H9 (cell line): ENCODE measurements around the gene KMT2D. TPM values are rescaled to one million over a fixed set of nuclear protein-coding genes. Genes with fewer than 3 reads are reported as not detected.
A peak's percentile ranks its signal among the peaks of the same experiment; 100 is the strongest.
"Not testable (repeated sequence)": the region's sequence is repeated elsewhere in the genome, so short reads cannot be mapped to it uniquely, and the experiment has no call there.

Experiments
- DNase-seq: peaks from one replicate; pipeline ENCODE4 v3.0.0-alpha.2; 2017
- H2AFZ ChIP-seq: one replicate; pipeline ENCODE4 v1.6.1; 2013; ENCODE audit warnings: mild to moderate bottlenecking, low read length, control low read depth, moderate library complexity
- H2AK5ac ChIP-seq: 2 replicates; pipeline ENCODE4 v1.6.1; 2013; ENCODE audit warnings: low read length, control low read depth, mixed read lengths; ENCODE audit not compliant: insufficient read length
- H2BK120ac ChIP-seq: one replicate; pipeline ENCODE4 v1.6.1; 2013; ENCODE audit warnings: low read depth, mild to moderate bottlenecking, low read length, control low read depth, inconsistent platforms; ENCODE audit not compliant: poor library complexity, severe bottlenecking
- H2BK12ac ChIP-seq: 2 replicates; pipeline ENCODE4 v1.6.1; 2013; ENCODE audit warnings: low read length, control low read depth, mixed read lengths, low read depth; ENCODE audit not compliant: insufficient read length
- H2BK15ac ChIP-seq: 2 replicates; pipeline ENCODE4 v1.6.1; 2013; ENCODE audit warnings: low read depth, low read length, control low read depth
- H2BK20ac ChIP-seq: one replicate; pipeline ENCODE4 v1.6.1; 2013; ENCODE audit warnings: low read depth, mild to moderate bottlenecking, low read length, control low read depth, inconsistent platforms; ENCODE audit not compliant: poor library complexity, severe bottlenecking
- H2BK5ac ChIP-seq: 2 replicates; pipeline ENCODE4 v1.6.1; 2013; ENCODE audit warnings: low read length, control low read depth, mixed read lengths; ENCODE audit not compliant: insufficient read length
- H3K14ac ChIP-seq: 2 replicates; pipeline ENCODE4 v1.6.1; 2013; ENCODE audit warnings: low read length, control low read depth; ENCODE audit not compliant: insufficient read depth
- H3K18ac ChIP-seq: 2 replicates; pipeline ENCODE4 v1.6.1; 2013; ENCODE audit warnings: low read depth, mild to moderate bottlenecking, mixed read lengths, low read length, control low read depth; ENCODE audit not compliant: insufficient read length
- H3K23ac ChIP-seq: 2 replicates; pipeline ENCODE4 v1.6.1; 2013; ENCODE audit warnings: low read length, control low read depth, mixed read lengths, low read depth; ENCODE audit not compliant: insufficient read length
- H3K23me2 ChIP-seq: 2 replicates; pipeline ENCODE4 v1.6.1; 2013; ENCODE audit warnings: low read depth, mild to moderate bottlenecking, mixed read lengths, low read length, control low read depth; ENCODE audit not compliant: insufficient read length, poor library complexity, severe bottlenecking
- H3K27ac ChIP-seq: 2 replicates; pipeline ENCODE4 v1.5.1; 2013; ENCODE audit warnings: low read length, control low read depth, mixed read lengths, low read depth; ENCODE audit not compliant: insufficient read length
- H3K27me3 ChIP-seq: 2 replicates; pipeline ENCODE4 v1.6.1; 2013; ENCODE audit warnings: low read length, control low read depth, inconsistent platforms; ENCODE audit not compliant: insufficient read depth
- H3K4ac ChIP-seq: 2 replicates; pipeline ENCODE4 v1.6.1; 2013; ENCODE audit warnings: low read depth, mild to moderate bottlenecking, control low read depth, inconsistent platforms, low read length, moderate library complexity
- H3K4me1 ChIP-seq: 2 replicates; pipeline ENCODE4 v1.6.1; 2013; ENCODE audit warnings: low read length, control low read depth, inconsistent platforms; ENCODE audit not compliant: insufficient read depth
- H3K4me2 ChIP-seq: 2 replicates; pipeline ENCODE4 v1.6.1; 2013; ENCODE audit warnings: low read length, control low read depth, mixed read lengths; ENCODE audit not compliant: insufficient read length, insufficient read depth
- H3K56ac ChIP-seq: 2 replicates; pipeline ENCODE4 v1.6.1; 2013; ENCODE audit warnings: low read depth, mild to moderate bottlenecking, mixed read lengths, low read length, control low read depth; ENCODE audit not compliant: insufficient read length
- H3K79me1 ChIP-seq: 2 replicates; pipeline ENCODE4 v1.6.1; 2013; ENCODE audit warnings: low read depth, mild to moderate bottlenecking, moderate library complexity, low read length, control low read depth, inconsistent platforms; ENCODE audit not compliant: insufficient read depth, poor library complexity, severe bottlenecking
- H3K79me2 ChIP-seq: 2 replicates; pipeline ENCODE4 v1.6.1; 2013; ENCODE audit warnings: low read length, control low read depth, inconsistent platforms; ENCODE audit not compliant: insufficient read depth
- H3K9ac ChIP-seq: 2 replicates; pipeline ENCODE4 v1.6.1; 2013; ENCODE audit warnings: low read length, control low read depth, mixed read lengths; ENCODE audit not compliant: insufficient read length; ENCODE audit errors: extremely low read depth
- H3K9me3 ChIP-seq: one replicate; pipeline ENCODE4 v1.6.1; 2013; ENCODE audit warnings: low read depth, low read length, inconsistent platforms; ENCODE audit not compliant: control insufficient read depth
- H3T11ph ChIP-seq: one replicate; pipeline ENCODE4 v1.6.1; 2013; ENCODE audit warnings: mild to moderate bottlenecking, low read length, control low read depth, inconsistent platforms
- H4K20me1 ChIP-seq: one replicate; pipeline ENCODE4 v1.6.1; 2013; ENCODE audit not compliant: control insufficient read depth, insufficient read length, insufficient read depth
- H4K5ac ChIP-seq: 2 replicates; pipeline ENCODE4 v1.6.1; 2013; ENCODE audit warnings: low read depth, mild to moderate bottlenecking, mixed read lengths, low read length, control low read depth; ENCODE audit not compliant: insufficient read length
- H4K8ac ChIP-seq: replicated peaks from 2 replicates; pipeline ENCODE4 v1.6.1; 2013; ENCODE audit warnings: low read length, control low read depth, mixed read lengths, low read depth; ENCODE audit not compliant: insufficient read length
- H4K91ac ChIP-seq: 2 replicates; pipeline ENCODE4 v1.6.1; 2013; ENCODE audit warnings: low read depth, mild to moderate bottlenecking, moderate library complexity, mixed read lengths, low read length, control low read depth; ENCODE audit not compliant: insufficient read length
- H3K27ac Mint-ChIP-seq, 3 experiments: 2 replicates in 2 of 3; 3 replicates in 1 of 3; pipeline ENCODE4 v1.8.0; 2020 to 2021; ENCODE audit warnings: mixed read lengths in 3 of 3, mild to moderate bottlenecking in 1 of 3, moderate library complexity in 1 of 3
- H3K27me3 Mint-ChIP-seq: 2 replicates; pipeline ENCODE4 v1.8.0; 2021; ENCODE audit warnings: low read depth, mild to moderate bottlenecking, moderate library complexity, mixed read lengths
- H3K36me3 Mint-ChIP-seq, 3 experiments: 2 replicates in 2 of 3; 3 replicates in 1 of 3; pipeline ENCODE4 v1.8.0; 2020 to 2021; ENCODE audit warnings: low read depth in 3 of 3, mixed read lengths in 3 of 3; ENCODE audit not compliant: insufficient read depth in 1 of 3
- H3K4me1 Mint-ChIP-seq, 2 experiments: 2 replicates each; pipeline ENCODE4 v1.8.0; 2020; ENCODE audit warnings: mixed read lengths in 2 of 2
- H3K4me3 Mint-ChIP-seq, 2 experiments: 2 replicates in 1 of 2; 3 replicates in 1 of 2; pipeline ENCODE4 v1.8.0; 2020 to 2021; ENCODE audit warnings: mild to moderate bottlenecking in 2 of 2, mixed read lengths in 2 of 2, moderate library complexity in 1 of 2
- H3K9me3 Mint-ChIP-seq, 2 experiments: 2 replicates in 1 of 2; 3 replicates in 1 of 2; pipeline ENCODE4 v1.8.0; 2020; ENCODE audit warnings: mild to moderate bottlenecking in 2 of 2, mixed read lengths in 2 of 2, moderate library complexity in 1 of 2
- WGBS: extraction: QIAGEN DNeasy Blood & Tissue Kit; methylation state at CpG from one replicate; pipeline ENCODE4 v1.1.7; 2013; ENCODE audit warnings: missing lambda C conversion rate, low lambda C conversion rate, mixed read lengths; ENCODE audit not compliant: insufficient read length; ENCODE audit errors: extremely low coverage; 5-methylcytosine and 5-hydroxymethylcytosine counted together
- total RNA-seq: library from RNA; stranded (reverse); gene quantifications from 2 replicates; pipeline ENCODE4 v1.2.1, GENCODE V29; 2021
- TF ChIP-seq, protein P1 (sequence below): fragments of 200-600 bp; sonication (generic); conservative IDR thresholded peaks from 3 replicates; pipeline ENCODE4 v1.8.0; 2021; ENCODE audit warnings: antibody characterized with exemption, mild to moderate bottlenecking

The KMT2D gene
- total RNA-seq, 1 experiment from 2014 or later = 93.7 TPM

DNA sequence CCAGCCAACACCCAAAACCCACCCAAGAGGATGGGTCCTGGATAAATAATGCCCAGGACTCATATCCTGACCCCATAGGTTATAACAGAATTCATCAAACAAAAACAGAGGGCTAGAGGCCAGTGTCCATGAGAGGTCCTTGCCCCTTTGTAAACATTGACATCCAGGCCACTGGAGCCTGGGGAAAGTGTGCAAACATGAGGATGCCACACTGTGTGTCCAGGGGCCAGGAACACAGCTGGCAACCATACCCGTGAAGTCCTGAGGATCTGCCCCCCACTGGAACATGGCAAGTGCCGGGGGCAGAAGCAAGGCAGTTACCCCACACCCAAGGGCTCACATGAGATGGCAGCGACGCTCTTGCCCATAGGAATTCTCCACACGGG lies 4.2 kb upstream of the KMT2D start:
- H4K8ac ChIP-seq = no peak overlapping the region
- H2BK5ac ChIP-seq = no peak overlapping the region
- H3K27ac ChIP-seq = no peak overlapping the region
- no peak overlapping the region for H3K23ac ChIP-seq
- H4K91ac ChIP-seq = no peak overlapping the region
- no peak overlapping the region for H3T11ph ChIP-seq
- H4K5ac ChIP-seq = no peak overlapping the region
- H2BK120ac ChIP-seq = no peak overlapping the region
- H3K18ac ChIP-seq = no peak overlapping the region
- H3K4me1 Mint-ChIP-seq = peaks cover 26 to 30% of the 10 kb centered on the region in 2 experiments
- peaks cover 0 to 3% (median 2%) of the 10 kb centered on the region in 3 experiments; a peak in 3 of 7 replicates for H3K36me3 Mint-ChIP-seq
- no peak overlapping the region for H3K9ac ChIP-seq
- no peaks in the 10 kb centered on the region for H3K27me3 ChIP-seq
- no peaks in the 10 kb centered on the region for H4K20me1 ChIP-seq
- DNase-seq = no peak
- no peaks in the 10 kb centered on the region for H3K4me1 ChIP-seq
- no peak overlapping the region for H3K4me2 ChIP-seq
- TF ChIP-seq, protein P1, sequence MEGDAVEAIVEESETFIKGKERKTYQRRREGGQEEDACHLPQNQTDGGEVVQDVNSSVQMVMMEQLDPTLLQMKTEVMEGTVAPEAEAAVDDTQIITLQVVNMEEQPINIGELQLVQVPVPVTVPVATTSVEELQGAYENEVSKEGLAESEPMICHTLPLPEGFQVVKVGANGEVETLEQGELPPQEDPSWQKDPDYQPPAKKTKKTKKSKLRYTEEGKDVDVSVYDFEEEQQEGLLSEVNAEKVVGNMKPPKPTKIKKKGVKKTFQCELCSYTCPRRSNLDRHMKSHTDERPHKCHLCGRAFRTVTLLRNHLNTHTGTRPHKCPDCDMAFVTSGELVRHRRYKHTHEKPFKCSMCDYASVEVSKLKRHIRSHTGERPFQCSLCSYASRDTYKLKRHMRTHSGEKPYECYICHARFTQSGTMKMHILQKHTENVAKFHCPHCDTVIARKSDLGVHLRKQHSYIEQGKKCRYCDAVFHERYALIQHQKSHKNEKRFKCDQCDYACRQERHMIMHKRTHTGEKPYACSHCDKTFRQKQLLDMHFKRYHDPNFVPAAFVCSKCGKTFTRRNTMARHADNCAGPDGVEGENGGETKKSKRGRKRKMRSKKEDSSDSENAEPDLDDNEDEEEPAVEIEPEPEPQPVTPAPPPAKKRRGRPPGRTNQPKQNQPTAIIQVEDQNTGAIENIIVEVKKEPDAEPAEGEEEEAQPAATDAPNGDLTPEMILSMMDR = no peak
- no peak overlapping the region for H3K4ac ChIP-seq
- H3K56ac ChIP-seq = no peak overlapping the region
- H3K79me1 ChIP-seq = no peaks in the 10 kb centered on the region
- H2BK12ac ChIP-seq = no peak overlapping the region
- no peaks in the 10 kb centered on the region for H3K9me3 ChIP-seq
- no peak overlapping the region for H3K14ac ChIP-seq
- H3K4me3 Mint-ChIP-seq = no peak overlapping the region
- H3K27me3 Mint-ChIP-seq = peaks cover 19% of the 10 kb centered on the region
- peaks cover 11% of the 10 kb centered on the region for H3K23me2 ChIP-seq
- H2BK20ac ChIP-seq = no peak overlapping the region
- no peak overlapping the region for H3K27ac Mint-ChIP-seq
- no peak overlapping the region for H2AFZ ChIP-seq
- no CpG with 5 or more reads among the region's 5 CpGs for WGBS
- H3K79me2 ChIP-seq = peaks cover under 1% of the 10 kb centered on the region; the same call in 1 of the 2 replicates
- no peak overlapping the region for H2BK15ac ChIP-seq
- no peak overlapping the region for H2AK5ac ChIP-seq
- no peaks in the 10 kb centered on the region for H3K9me3 Mint-ChIP-seq

DNA sequence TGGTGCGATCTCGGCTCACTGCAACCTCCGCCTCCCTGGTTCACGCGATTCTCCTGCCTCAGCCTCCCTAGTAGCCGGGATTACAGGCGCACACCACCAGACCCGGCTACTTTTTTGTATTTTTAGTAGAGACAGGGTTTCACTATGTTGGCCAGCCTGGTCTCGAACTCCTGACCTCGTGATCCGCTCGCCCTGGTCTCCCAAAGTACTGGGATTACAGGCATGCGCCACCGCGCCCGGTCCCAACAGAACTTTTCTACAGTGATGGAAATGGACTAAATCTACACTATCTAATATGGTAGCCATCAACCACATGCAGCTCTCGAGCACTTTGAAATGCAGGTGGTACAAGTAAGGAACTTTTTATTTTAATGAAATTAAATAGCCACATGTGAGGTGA lies 1.3 kb upstream of the KMT2D start:
- H3K9ac ChIP-seq, H3K27me3 Mint-ChIP-seq: not testable (repeated sequence)

More for the DNA sequence above, 1.3 kb upstream of the KMT2D start:
- not testable (repeated sequence) for H3K18ac ChIP-seq, H3K4me2 ChIP-seq, H4K5ac ChIP-seq, H3K23ac ChIP-seq, H3K27me3 ChIP-seq, H3K4me1 ChIP-seq, H3T11ph ChIP-seq, H3K9me3 ChIP-seq, H3K27ac ChIP-seq, H3K56ac ChIP-seq, DNase-seq, H2BK5ac ChIP-seq, H2BK15ac ChIP-seq, H2AFZ ChIP-seq, H2BK12ac ChIP-seq, H3K9me3 Mint-ChIP-seq, H4K20me1 ChIP-seq, H4K91ac ChIP-seq, H4K8ac ChIP-seq, H3K14ac ChIP-seq, H2AK5ac ChIP-seq, H2BK120ac ChIP-seq, H3K4ac ChIP-seq, H2BK20ac ChIP-seq, H3K27ac Mint-ChIP-seq, H3K36me3 Mint-ChIP-seq
- H3K79me2 ChIP-seq = peaks cover 28% of the 10 kb centered on the region
- Mint-ChIP-seq H3K4me1 (peaks cover 38 to 46% of the 10 kb centered on the region in 2 experiments), H3K4me3 (peak overlapping the region; percentile 94 to 97; a peak in 3 of 5 replicates)
- H3K79me1 ChIP-seq = peaks cover 14% of the 10 kb centered on the region
- H3K23me2 ChIP-seq = peaks cover 24% of the 10 kb centered on the region
- WGBS = no CpG with 5 or more reads among the region's 17 CpGs
